Dermis microvascular lymphatic vessel endothelial cell (primary cell): Measurements from ENCODE around the gene PRRC2C. TPM values are rescaled to one million over a fixed set of nuclear protein-coding genes. Genes with fewer than 3 reads are reported as not detected.
"Not testable (repeated sequence)": the region's sequence is repeated elsewhere in the genome, so short reads cannot be mapped to it uniquely, and the experiment has no call there.

Experiments
- DNase-seq, 2 donors: peaks; one replicate each; pipeline versions ENCODE4 v3.0.0 to v3.0.0-alpha.2; 2010; ENCODE audit warnings: low read depth in 2 of 2
- total RNA-seq: library from RNA; depleted of rRNA; stranded (reverse); fragments of >200 nt; gene quantifications from 2 replicates; pipeline ENCODE4 v1.2.1, GENCODE V29; 2014

PRRC2C gene
- total RNA-seq, 1 donor from 2014 or later = 30.6 TPM

- no peak for DNase-seq
Measured at GRCh38 chr1:171500304-171500703, 15.0 kb downstream of the PRRC2C start.

DNA sequence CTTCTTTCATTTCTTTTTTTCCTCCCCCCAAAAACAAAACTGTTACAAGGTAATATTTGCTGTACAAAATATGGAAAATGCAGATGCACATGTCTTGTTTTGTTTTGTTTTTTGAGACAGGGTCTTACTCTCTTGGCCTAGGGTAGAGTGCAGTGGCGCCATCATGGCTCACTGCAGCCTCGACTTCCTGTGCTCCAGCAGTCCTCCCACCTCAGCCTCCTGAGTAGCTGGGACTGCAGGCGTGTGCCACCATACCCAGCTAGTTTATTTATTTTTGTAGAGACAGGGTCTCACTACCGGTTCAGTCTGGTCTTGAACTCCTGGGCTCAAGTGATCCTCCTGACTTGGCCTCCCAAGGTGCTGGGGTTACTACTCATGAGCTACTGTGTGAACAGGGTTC, 15.5 kb downstream of the PRRC2C start:
- no peak for DNase-seq

GRCh38 chr1:171501305-171502024, 16.1 kb downstream of the PRRC2C start:
- no peak for DNase-seq

DNA sequence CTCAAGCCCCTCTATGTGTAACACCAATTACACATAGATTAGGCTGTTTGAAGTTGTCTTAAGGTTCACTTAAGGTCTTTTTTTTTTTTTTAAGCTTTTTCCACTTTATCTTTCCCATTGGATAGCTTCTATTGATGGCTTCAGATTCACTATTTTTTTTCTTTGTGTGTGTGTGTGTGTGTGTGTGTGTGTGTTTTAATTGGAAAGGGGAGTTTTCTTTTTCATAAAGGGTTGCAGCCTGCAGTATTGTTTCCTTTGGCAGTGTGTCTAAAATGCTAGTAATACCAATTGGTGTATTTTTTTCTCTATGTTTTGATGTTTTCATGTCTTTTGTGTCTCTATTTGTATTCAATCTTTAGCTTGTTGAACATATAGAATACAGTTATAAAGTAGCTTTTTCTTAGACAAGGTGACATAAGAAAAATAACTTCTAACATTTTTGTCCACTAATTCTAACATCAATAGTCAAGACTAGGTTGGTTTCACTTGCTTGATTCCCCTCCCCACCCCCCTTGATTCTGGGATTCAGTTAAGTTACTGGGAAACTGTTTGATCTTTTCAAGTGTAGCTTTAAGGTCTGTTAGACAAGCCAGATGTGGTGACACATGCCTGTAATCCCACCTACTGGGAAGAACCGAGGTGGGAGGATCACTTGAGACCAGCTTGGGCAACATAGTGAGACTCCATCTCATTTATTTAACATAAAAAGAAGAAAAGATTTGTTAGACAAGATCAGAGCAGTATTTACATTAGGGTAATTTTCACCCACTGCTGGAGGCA, 21.4 kb downstream of the PRRC2C start:
- DNase-seq = peak; percentile 27 to 37

- DNase-seq = no peak
Measured at GRCh38 chr1:171507435-171507834, 22.1 kb downstream of the PRRC2C start.

GRCh38 chr1:171509191-171509590, 23.9 kb downstream of the PRRC2C start:
- DNase-seq = no peak

DNA sequence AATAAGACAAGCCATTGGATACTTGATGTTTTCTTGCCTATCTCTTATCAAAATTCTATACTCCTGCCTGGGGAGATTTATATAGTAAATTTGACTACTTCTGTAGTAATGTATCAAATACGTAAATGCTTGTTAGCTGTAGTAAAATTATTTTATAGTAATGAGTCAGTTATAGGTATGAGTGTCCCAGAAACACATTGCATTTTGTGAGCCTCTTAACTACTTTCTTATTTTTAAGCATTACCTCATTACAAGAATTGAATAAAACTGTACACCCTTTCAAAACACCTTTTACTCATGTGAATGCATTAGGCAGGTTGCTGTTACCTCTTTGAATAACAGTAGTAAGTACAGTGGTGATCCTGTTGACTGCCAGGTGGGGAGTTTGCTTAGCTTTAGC, 28.4 kb downstream of the PRRC2C start:
- DNase-seq = no peak

DNA sequence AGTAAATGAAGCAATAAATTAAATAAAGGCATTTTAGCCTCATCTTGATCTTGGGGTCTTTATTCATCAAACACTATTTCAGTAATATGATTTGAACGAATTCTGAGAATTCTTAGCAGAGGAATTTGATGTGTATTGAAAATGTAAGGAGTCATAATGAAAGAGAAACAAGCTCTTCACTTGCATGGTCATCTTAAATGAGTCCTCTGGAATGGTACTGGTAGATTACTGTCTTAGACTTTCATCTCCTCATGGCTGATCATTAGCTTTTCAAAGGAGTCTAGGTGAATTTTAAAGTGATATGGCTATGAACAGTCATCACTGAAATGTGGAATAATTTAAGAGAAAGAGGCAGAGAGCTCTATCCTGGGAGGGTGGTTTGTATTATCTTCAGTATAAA, 30.0 kb downstream of the PRRC2C start:
- DNase-seq = no peak

GRCh38 chr1:171515741-171516140, 30.4 kb downstream of the PRRC2C start:
- DNase-seq = no peak

DNA sequence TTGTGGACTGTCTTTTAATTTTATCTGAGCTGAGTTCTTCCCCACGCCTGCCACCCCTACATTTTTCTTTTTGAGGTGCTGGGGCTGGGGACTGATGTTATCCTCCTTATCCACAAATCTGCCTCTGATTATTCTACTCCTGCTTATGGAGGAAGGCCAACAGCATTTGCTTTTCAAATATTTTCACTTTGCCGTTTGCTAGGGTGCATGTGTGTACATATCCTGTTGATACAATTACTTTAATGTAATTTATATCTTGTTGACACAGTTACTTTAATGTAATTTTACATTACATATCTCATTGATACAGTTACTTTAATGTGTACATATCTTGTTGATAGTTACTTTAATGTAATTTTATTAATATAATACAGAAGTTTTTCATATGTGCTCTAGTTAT, 36.2 kb downstream of the PRRC2C start:
- no peak for DNase-seq

DNA sequence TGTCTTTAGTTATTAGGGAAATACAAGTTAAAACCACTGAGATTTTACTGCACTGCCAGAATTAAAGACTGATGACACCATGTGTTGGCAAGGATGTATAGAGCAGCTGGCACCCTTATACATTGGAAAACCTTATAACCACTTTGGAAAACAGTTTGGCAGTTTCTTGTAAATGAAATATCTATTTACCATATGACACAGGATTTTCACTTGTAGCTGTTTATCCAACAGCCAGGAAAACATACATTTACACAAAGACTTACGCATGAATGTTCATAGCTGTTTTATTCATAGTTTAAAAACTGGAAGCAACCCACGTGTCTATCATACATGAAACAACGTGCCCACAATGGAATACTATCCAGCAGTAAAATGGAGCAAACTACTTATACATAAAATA, 45.3 kb downstream of the PRRC2C start:
- no peak for DNase-seq

GRCh38 chr1:171532520-171532919, 47.2 kb downstream of the PRRC2C start:
- no peak for DNase-seq

DNA sequence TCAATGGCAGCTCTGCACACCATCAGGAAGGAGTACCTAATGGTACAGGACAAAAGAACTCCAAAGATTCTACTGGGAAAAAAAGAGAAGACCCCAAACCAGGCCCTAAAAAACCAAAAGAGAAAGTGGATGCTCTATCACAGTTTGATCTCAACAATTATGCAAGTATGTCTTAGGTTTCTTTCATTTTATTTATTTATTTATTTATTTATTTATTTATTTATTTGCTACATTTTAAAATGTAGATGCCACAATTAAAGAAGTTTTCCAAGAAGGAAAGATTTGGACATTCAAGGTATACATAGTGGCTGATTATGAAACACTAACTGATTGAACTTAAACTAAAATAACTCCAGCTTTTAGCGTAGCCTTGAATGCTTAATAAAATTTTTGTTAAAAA, 60.2 kb downstream of the PRRC2C start:
- no peak for DNase-seq

DNA sequence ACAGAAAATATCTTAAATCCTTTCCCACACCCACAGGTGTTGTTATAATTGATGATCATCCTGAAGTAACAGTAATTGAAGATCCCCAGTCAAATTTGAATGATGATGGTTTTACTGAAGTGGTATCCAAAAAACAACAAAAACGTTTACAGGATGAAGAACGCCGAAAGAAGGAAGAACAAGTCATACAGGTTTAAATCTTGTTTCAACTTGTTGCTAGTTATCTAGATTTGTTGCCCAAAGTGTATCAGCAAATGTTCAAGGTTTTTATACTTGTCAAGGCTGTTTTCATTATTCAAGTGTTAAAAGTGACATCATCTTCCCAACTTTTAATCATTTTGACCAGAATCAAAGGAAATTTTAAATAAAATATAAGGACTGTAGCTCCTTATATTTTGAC, 64.7 kb downstream of the PRRC2C start:
- DNase-seq = no peak

DNA sequence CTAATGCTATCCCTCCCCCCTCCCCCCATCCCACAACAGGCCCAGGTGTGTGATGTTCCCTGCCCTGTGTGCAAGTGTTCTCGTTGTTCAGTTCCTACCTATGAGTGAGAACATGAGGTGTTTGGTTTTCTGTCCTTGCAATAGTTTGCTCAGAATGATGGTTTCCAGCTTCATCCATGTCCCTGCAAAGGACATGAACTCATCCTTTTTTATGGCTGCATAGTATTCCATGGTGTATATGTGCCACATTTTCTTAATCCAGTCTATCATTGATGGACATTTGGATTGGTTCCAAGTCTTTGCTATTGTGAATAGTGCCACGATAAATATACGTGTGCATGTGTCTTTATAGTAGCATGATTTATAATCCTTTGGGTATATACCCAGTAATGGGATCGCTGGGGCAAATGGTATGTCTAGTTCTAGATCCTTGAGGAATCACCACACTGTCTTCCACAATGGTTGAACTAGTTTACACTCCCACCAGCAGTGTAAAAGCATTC, 65.3 kb downstream of the PRRC2C start:
- DNase-seq = not testable (repeated sequence)

DNA sequence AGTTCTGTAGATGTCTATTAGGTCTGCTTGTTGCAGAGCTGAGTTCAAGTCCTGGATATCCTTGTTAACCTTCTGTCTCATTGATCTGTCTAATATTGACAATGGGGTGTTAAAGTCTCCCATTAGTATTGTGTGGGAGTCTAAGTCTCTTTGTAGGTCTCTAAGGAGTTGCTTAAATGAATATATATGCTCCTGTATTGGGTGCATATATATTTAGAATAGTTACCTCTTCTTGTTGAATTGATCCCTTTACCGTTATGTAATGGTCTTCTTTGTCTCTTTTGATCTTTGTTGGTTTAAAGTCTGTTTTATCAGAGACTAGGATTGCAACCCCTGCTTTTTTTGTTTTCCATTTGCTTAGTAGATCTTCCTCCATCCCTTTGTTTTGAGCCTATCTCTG, 68.6 kb downstream of the PRRC2C start:
- DNase-seq = not testable (repeated sequence)

DNA sequence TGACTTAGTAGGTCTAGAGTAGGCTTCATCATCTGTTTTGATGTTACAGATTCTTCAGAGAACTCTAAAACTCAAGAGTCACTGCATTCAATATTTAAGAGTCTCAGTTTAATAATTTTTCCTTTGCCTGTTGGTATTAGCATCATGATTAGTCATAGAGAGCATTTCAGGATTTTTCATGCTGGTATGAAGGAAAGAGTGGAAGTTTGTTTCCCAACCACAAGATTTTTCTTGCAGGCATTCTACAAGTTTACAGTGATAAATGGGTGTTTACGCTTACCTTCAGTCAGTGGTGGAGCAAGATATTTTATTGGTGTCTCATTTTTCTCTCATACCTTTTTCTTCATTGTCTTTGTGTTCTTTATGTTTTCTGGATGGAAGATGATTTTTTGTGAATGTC, 78.3 kb downstream of the PRRC2C start:
- no peak for DNase-seq

DNA sequence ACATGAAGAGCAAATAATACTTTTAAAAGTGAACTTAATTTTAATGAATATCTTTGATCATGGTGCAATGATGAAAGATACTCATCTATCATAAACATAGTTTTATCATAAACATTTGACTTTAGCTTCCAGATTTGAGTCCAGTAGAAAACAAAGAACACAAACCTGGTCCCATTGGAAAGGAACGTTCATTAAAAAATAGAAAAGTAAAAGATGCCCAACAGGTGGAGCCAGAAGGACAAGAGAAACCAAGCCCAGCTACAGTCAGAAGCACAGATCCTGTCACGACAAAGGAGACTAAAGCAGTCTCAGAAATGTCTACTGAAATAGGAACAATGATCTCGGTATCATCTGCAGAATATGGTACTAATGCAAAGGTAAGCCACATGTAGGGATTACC, 81.1 kb downstream of the PRRC2C start:
- DNase-seq = no peak

GRCh38 chr1:171570295-171570694, 85.0 kb downstream of the PRRC2C start:
- no peak for DNase-seq

DNA sequence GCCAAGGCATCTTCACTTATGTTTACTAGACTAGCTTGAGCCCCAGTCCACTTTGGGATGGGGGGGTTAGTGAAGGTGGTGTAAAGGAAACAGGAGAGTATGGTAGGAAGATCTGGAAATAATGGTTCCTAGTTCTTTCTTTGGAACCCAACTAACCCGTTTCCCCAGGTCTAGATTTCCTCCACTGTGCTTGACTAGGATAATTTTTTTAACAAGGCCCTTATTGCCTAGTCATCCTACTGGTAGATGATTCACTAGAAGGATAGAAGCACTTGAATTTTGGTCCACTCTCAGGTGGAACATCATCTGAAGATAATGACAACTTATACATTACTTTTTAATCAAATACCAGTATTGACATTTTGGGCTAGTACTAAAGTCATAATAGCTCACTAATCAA, 90.8 kb downstream of the PRRC2C start:
- DNase-seq = no peak

DNA sequence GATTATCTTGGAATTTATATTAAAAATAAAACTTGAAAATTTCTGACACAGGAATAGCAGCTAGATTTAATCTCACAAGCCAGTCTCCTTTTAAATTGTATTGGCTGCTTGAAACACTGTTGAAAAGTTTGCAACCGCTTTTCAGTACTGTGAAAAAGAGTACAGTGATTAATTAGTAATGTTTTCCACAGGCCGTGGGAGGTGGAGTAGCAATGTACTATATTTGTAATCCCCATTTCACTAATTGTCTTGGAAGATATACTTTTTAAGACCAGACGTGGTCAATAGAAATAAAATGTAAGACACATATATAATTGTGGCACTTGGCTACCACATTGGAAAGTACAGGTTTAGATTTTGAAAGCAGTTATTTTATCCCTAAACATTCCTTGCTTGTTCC, 95.9 kb downstream of the PRRC2C start:
- DNase-seq = no peak

GRCh38 chr1:171581766-171582165, 96.4 kb downstream of the PRRC2C start:
- DNase-seq = no peak

- DNase-seq = no peak
Measured at GRCh38 chr1:171582589-171582988, 97.3 kb downstream of the PRRC2C start.
